NCI-H748 treated with DMSO at 0.1 percent for 48 hours (cell line): ENCODE measurements around the gene CLPTM1L.
A peak's percentile ranks its signal among the peaks of the same experiment; 100 is the strongest.
"Not testable (repeated sequence)": the region's sequence is repeated elsewhere in the genome, so short reads cannot be mapped to it uniquely, and the experiment has no call there.

Experiments used
- DNase-seq: peaks from one replicate; lab custom pipeline; 2025; lab: John Stamatoyannopoulos, UW

The CLPTM1L gene

GRCh38 chr5:1380011-1380817 is 35.3 kb upstream of the CLPTM1L start:
- DNase-seq = peak; percentile 44

DNA sequence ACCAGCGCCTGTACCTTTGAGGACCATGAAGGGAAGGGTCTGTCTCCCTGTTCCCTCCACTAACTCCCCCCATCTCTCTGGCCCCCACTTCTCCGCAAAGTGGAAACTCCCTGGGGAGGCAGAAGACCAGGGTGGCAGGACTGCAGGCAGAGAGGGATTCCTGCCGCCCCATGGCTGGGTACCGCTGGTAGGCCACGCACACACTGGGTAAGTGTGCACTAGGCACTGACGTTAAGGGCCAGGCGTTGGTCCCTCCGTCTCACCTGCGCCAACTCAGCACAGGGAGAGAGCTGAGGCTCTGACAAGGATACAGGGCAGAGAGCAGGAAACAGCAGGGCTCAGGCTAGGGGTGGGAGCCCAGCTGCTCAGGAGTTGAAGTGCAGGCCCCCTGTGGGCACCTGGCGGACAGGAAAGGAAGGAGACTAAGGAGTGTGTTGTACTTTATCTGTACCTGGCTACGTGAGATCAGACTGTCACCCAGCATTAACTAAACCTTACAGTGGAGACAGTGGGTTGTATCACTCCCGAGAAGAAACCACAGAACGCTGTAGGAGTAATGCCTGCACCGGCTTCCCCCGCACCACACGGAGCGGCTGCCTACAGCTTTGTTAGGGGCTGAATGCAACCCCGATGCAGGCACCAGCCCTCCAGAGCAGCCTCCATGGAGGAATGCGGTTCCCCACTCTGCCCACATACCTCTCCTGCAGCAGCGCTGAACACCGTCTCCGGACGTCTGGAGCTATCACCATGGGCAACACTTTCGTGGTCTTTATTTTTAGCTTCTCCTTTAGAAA is 34.2 kb upstream of the CLPTM1L start:
- no peak for DNase-seq

DNA sequence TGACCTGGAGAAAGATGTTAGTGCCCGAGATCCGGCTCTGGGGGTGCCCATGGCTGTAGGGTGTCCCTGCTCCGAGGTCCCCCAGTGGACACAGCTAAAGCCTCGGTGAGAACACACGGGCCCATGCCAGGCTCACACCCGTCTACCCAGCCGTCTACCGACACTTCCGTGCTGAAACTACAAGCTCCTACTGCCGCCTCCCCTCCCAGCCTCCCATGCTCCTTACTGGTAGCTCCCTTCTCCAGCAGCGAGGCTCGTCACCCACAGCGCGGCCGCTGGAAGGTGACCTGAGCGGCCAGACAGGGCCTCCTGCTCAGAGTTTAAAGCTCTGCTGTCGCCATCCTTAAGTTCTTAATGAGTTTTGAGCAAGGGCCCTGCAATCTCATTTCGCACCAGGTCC is 33.2 kb upstream of the CLPTM1L start:
- DNase-seq = no peak

GRCh38 chr5:1376981-1377380 is 32.1 kb upstream of the CLPTM1L start:
- DNase-seq = no peak

- no peak for DNase-seq
Measured at GRCh38 chr5:1375871-1376810, 31.2 kb upstream of the CLPTM1L start.

- DNase-seq = no peak
Measured at GRCh38 chr5:1374679-1375055, 29.8 kb upstream of the CLPTM1L start.

- DNase-seq = no peak
Measured at GRCh38 chr5:1374030-1374678, 29.3 kb upstream of the CLPTM1L start.

- not testable (repeated sequence) for DNase-seq
Measured at GRCh38 chr5:1371972-1372342, 27.1 kb upstream of the CLPTM1L start.

GRCh38 chr5:1371218-1371971 is 26.5 kb upstream of the CLPTM1L start:
- no peak for DNase-seq

DNA sequence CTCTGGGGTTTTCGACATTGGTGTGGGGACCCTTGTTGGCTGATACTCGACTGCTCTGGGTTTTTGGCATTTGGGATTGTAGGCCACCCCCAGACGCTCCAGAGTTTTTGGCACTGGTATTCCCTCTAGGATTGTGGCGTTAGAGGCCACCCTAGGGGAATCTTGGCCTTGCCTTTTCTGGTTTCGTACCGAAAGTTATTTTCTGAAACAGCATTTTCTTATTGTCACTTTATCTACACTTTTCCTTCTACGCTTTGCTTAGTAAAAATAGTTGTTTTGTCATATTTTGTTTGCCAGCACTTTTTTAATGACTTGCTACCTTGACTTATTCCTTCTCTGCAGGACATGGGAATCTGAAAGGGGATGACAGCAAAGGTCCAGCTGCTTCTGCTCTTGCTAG is 25.1 kb upstream of the CLPTM1L start:
- DNase-seq = no peak

- DNase-seq = no peak
Measured at GRCh38 chr5:1368756-1369155, 23.9 kb upstream of the CLPTM1L start.

- no peak for DNase-seq
Measured at GRCh38 chr5:1368236-1368635, 23.3 kb upstream of the CLPTM1L start.

- no peak for DNase-seq
Measured at GRCh38 chr5:1367149-1367548, 22.2 kb upstream of the CLPTM1L start.

- no peak for DNase-seq
Measured at GRCh38 chr5:1366514-1366913, 21.6 kb upstream of the CLPTM1L start.

DNA sequence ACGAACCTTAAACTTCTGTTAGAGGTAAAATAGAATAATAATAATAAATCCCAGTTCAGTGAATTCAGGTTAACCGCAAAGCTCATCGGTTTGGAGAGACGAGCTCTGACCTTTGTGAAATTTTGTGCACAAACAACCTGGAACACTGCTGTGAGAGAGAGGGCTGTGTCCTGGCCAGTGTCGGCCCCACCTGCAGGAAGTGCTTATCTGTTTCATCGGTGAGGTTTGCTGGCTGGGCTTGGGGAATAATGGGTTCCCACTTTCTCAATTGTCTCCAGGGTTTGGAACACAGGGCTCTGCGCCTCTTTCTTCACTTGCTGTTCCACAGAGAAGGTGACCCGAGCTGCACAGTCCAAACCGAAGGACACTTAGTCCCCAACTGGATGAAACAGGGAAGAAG is 19.3 kb upstream of the CLPTM1L start:
- no peak for DNase-seq

DNA sequence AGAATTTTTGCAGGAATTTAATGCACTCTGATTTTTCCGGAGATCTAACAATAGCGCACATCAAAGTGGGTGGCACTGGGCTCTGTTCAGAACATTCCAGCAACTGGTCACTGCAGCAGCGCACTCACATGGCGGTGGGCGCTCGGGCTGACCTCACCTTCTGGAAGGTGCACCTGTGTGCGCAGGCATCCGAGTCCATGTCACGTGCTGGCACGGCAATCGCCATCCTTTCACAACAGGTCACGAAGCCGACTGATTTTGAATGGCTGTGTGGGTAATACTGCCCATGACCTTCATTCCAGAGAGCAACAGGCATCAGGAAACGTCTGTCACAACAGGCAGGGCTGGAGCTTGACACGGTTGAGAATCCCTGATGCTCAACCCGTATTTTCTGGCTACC is 18.7 kb upstream of the CLPTM1L start:
- no peak for DNase-seq

DNA sequence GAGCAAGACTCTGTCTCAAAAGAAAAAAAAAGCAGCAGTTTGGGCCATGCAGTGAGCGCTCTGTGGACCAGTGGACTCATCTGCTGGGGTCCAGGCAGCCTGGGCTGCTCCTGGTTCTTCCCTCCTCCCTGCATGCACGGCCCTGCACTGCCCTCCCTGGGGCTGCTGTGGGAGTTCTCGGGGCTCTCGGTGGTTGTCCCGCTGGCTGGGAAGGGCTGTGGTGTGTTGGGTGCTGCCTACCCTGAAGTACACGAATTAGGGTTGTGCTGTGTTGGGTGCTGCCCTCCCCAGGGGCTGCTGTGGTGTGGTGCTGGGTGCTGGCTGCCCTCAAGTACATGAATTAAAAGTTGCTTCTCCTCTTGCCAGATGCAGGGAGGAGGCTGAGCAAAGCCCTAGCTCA is 18.3 kb upstream of the CLPTM1L start:
- DNase-seq = no peak

DNA sequence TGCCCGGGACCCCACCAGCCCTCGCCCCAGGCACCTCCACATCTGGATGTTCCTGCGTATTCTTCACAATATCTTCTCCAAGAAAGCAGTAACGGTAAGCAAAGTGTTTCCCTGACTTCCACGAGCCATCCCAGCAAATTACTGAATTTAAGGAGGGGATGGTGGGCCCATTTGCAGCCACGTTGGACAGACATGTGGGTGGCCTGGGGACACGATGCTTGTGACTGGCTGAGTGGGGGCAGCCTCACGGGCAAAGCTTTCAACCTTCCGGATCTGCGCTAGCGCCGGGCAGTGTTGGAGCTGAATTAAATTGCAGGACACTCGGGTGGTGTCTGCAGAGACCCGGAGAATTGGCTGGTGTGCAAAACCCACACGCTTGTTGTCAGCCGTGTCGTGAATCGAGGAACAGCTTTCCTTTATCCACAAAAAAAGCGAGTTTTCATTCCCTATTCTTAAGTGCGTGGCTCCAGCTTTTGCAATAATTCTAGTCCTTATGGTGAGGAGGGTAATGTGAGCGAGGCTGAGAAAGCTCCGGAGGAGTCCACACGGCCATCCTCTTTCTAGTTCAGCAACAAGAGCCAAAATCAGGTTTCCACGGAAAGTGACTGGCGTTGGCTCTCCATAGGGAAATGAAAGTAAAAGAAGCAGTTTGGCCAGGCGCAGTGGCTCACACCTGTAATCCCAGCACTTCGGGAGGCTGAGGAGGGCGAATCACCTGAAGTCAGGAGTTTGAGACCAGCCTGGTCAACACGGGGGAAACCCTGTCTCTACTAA is 17.5 kb upstream of the CLPTM1L start:
- no peak for DNase-seq

DNA sequence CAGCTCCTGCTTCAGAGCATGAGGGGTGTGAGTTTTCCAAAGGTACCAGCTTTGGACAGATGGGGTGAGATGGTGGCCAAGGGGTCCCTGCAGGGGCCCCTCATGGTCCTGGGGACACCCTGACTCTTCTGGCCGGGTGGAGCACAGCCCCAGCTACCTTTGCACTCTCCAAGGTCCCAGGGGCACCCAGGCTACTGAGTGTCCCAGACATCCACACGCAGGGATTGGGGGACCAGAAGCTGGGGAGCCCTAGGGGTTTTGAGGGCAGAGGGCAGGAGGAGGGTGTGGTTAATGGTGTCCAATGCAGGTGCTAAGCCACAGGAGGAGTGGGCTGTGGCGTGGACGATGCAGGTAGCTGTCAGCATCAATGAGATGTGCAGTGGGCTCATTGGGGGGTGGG is 16.0 kb upstream of the CLPTM1L start:
- no peak for DNase-seq

- DNase-seq = not testable (repeated sequence)
Measured at GRCh38 chr5:1360367-1360766, 15.5 kb upstream of the CLPTM1L start.
